ENCODE data around the gene NSD2. TPM values are rescaled to one million over a fixed set of nuclear protein-coding genes. Genes with fewer than 3 reads are reported as not detected.
A peak's percentile ranks its signal among the peaks of the same experiment; 100 is the strongest.

The NSD2 gene
- total and polyA plus RNA-seq, 9 of the 15 experiments (the other 6 are each of a cell fraction or from before 2014, with no cell fraction given) = 6.4 to 126 (median 58.8) TPM

DNA sequence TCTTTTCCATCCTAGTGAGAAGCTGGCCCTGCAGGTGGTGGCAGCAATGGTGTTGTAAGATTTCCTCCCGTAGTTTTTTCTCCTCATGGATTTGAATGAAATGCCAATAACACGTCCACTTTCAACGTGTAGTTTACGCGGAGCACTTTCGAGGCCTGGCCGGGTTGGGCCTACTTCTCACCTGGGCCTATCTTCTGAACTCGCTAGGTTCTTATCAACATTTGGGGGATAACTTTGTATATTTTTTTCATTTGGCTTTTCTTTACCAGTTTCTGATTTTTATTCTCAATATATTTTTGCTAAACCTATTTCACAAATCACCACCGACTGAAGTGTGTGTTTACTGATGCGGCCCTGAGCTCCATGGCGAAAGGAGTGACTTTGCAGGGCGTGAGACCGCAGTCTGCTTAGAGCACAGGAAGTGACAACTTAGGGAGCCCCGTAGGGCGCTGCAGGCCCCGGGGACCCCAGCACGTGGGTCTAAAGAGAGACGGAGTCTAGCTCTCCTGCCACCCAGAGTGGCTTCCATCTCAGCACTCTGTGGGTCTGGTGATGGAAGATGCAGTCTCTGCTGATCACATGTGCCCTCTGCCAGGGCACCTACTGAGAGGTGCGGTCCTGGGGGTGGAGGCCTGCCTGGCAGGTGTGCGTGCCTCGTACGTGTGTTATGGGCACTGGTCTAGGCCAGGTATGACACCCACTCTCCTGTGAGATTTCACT lies 108.4 kb downstream of the NSD2 start:
- Histone ChIP-seq H3K27ac (ENCODE audit: extremely low read depth, low read depth, low read length) (no peak overlapping the region), H3K27me3 (ENCODE audit: control insufficient read depth in 2 of 2, insufficient read depth in 2 of 2, low read length in 2 of 2) (no peaks in the 10 kb centered on the region), H3K36me3 (ENCODE audit: control insufficient read depth, insufficient read depth, low read length) (peaks cover 98% of the 10 kb centered on the region), H2AFZ (ENCODE audit: low read depth, low read length) (no peak overlapping the region), H3K4me2 (ENCODE audit: insufficient read depth, low read length) (no peak overlapping the region), H3K79me2 (ENCODE audit: control insufficient read depth, insufficient read depth, low read length) (no peaks in the 10 kb centered on the region), H3K9me1 (ENCODE audit: control insufficient read depth, insufficient read depth, low read length) (no peaks in the 10 kb centered on the region), H3K9me3 (replicated peaks; ENCODE audit: control insufficient read depth, insufficient read depth, low read depth, low read length) (no peaks in the 10 kb centered on the region), H4K20me1 (replicated peaks; ENCODE audit: control insufficient read depth, insufficient read depth, low read length) (peaks cover 15% of the 10 kb centered on the region), H3K9ac (ENCODE audit: insufficient read depth in 1 of 2, low read depth in 2 of 2, low read length in 2 of 2) (no peak overlapping the region), H3K4me1 (replicated peaks in 1 of 2; ENCODE audit: control insufficient read depth in 2 of 2, insufficient read depth in 2 of 2, low read length in 2 of 2) (peaks cover 2 to 29% of the 10 kb centered on the region in 2 experiments; a peak in 4 of 5 replicates), H3K4me3 (no peak overlapping the region)
- DNase-seq (ENCODE audit: extremely low read depth in 1 of 4, low spot score in 3 of 4) (no peak), FAIRE-seq (no peak), ATAC-seq (no peak)
- 94% methylated on average over 22 of the region's 22 CpGs for WGBS (ENCODE audit: insufficient coverage, low coverage, missing lambda C conversion rate)
- ChIA-PET POLR2A (interaction anchor here (0.7 to 1.1 kb wide), 3 partner anchors 10 to 93 kb away, joined by 3 read pairs; no protein-coding TSS in a partner anchor), CTCF (ENCODE audit: low intra/inter-chr PET ratio) (interaction anchor here (0.6 kb wide), 2 partner anchors 30 to 32 kb away, joined by 3 read pairs; no protein-coding TSS in a partner anchor)
- no TSS peak for BruUV-seq (replicated peaks)
- no peak for TF ChIP-seq LCOR (CRISPR knock-in tag; IDR thresholded peaks at IDR 0.05)
- no peak for TF ChIP-seq ZNF592 (IDR thresholded peaks at IDR 0.05)
- TF ChIP-seq HMG20B (CRISPR knock-in tag; IDR thresholded peaks at IDR 0.05) = no peak
- TF ChIP-seq POLR2G (IDR thresholded peaks at IDR 0.05; ENCODE audit: low read depth, low read length) = peak; percentile 36; the same call in 1 of the 2 replicates
- TF ChIP-seq ZNF668 (CRISPR knock-in tag; IDR thresholded peaks at IDR 0.05) = no peak
- TF ChIP-seq PHF20 (IDR thresholded peaks at IDR 0.05; ENCODE audit: partially characterized antibody) = no peak
- TF ChIP-seq, protein P1, sequence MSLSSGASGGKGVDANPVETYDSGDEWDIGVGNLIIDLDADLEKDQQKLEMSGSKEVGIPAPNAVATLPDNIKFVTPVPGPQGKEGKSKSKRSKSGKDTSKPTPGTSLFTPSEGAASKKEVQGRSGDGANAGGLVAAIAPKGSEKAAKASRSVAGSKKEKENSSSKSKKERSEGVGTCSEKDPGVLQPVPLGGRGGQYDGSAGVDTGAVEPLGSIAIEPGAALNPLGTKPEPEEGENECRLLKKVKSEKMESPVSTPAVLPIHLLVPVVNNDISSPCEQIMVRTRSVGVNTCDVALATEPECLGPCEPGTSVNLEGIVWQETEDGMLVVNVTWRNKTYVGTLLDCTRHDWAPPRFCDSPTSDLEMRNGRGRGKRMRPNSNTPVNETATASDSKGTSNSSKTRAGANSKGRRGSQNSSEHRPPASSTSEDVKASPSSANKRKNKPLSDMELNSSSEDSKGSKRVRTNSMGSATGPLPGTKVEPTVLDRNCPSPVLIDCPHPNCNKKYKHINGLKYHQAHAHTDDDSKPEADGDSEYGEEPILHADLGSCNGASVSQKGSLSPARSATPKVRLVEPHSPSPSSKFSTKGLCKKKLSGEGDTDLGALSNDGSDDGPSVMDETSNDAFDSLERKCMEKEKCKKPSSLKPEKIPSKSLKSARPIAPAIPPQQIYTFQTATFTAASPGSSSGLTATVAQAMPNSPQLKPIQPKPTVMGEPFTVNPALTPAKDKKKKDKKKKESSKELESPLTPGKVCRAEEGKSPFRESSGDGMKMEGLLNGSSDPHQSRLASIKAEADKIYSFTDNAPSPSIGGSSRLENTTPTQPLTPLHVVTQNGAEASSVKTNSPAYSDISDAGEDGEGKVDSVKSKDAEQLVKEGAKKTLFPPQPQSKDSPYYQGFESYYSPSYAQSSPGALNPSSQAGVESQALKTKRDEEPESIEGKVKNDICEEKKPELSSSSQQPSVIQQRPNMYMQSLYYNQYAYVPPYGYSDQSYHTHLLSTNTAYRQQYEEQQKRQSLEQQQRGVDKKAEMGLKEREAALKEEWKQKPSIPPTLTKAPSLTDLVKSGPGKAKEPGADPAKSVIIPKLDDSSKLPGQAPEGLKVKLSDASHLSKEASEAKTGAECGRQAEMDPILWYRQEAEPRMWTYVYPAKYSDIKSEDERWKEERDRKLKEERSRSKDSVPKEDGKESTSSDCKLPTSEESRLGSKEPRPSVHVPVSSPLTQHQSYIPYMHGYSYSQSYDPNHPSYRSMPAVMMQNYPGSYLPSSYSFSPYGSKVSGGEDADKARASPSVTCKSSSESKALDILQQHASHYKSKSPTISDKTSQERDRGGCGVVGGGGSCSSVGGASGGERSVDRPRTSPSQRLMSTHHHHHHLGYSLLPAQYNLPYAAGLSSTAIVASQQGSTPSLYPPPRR (CRISPR knock-in tag; IDR thresholded peaks at IDR 0.05; ENCODE audit: borderline replicate concordance) = no peak
- TF ChIP-seq, protein P2, sequence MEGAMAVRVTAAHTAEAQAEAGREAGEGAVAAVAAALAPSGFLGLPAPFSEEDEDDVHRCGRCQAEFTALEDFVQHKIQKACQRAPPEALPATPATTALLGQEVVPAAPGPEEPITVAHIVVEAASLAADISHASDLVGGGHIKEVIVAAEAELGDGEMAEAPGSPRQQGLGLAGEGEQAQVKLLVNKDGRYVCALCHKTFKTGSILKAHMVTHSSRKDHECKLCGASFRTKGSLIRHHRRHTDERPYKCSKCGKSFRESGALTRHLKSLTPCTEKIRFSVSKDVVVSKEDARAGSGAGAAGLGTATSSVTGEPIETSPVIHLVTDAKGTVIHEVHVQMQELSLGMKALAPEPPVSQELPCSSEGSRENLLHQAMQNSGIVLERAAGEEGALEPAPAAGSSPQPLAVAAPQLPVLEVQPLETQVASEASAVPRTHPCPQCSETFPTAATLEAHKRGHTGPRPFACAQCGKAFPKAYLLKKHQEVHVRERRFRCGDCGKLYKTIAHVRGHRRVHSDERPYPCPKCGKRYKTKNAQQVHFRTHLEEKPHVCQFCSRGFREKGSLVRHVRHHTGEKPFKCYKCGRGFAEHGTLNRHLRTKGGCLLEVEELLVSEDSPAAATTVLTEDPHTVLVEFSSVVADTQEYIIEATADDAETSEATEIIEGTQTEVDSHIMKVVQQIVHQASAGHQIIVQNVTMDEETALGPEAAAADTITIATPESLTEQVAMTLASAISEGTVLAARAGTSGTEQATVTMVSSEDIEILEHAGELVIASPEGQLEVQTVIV (CRISPR knock-in tag; IDR thresholded peaks at IDR 0.05; ENCODE audit: borderline replicate concordance) = no peak
- TF ChIP-seq MIER1 (IDR thresholded peaks at IDR 0.05; ENCODE audit: low read depth) = 0 out of 2 replicates have a peak, but pooled peaks have one; percentile 4
- TF ChIP-seq POLR2A (conservative IDR thresholded peaks at IDR 0.05) = peak; percentile 31; the same call in 1 of the 2 replicates
- intact Hi-C loops (cut with micrococcal nuclease) (no loop called here), in situ Hi-C loops (cut with MboI) (no loop called here)

Data from K562 (cell line).